DMS79 treated with DMSO at 0.1 percent for 48 hours (cell line): ENCODE measurements around the gene IL1RN.
A peak's percentile ranks its signal among the peaks of the same experiment; 100 is the strongest.

Experiments used
- DNase-seq: peaks from one replicate; lab custom pipeline; 2025; lab: John Stamatoyannopoulos, UW

Gene IL1RN

DNA sequence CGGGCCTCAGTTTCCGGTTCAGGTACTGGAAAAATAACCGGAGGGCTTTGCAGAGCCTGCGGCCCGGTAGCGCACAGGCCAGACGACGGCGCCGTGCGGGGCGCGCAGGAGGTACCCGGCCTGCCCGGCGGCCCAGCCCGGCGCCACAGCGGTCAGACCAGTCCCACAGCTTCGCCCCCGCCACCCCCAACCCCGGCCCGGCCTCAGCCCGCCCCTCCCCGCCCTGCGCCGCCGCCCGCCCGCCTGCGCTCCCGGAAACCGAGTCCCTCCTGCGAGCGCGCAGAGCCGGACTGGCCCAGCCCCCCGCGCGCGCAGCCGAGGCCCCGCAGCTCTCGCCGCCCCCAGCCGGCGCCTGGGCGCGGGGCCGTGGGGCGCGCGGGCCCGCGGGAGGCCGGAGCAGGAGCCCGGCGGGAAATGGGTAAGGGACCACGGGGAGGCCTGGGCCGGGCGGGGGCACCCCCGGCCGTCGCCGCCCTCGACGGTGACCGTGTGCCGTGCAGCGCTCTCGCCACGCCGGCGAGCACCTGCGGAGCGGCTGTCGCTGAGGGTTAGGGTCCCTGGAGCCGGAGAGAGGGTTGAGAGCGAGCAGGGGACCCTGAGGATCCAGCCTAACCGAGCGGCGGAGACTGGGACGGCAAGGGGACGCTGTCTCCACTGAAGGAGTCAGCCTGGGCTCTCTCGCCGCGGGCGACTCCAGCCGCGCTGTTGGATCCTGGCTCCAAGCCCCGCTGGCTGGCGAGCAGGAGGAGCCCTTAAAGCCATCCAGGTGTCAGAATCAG lies 29.9 kb downstream of the IL1RN start:
- peak; percentile 24 for DNase-seq

DNA sequence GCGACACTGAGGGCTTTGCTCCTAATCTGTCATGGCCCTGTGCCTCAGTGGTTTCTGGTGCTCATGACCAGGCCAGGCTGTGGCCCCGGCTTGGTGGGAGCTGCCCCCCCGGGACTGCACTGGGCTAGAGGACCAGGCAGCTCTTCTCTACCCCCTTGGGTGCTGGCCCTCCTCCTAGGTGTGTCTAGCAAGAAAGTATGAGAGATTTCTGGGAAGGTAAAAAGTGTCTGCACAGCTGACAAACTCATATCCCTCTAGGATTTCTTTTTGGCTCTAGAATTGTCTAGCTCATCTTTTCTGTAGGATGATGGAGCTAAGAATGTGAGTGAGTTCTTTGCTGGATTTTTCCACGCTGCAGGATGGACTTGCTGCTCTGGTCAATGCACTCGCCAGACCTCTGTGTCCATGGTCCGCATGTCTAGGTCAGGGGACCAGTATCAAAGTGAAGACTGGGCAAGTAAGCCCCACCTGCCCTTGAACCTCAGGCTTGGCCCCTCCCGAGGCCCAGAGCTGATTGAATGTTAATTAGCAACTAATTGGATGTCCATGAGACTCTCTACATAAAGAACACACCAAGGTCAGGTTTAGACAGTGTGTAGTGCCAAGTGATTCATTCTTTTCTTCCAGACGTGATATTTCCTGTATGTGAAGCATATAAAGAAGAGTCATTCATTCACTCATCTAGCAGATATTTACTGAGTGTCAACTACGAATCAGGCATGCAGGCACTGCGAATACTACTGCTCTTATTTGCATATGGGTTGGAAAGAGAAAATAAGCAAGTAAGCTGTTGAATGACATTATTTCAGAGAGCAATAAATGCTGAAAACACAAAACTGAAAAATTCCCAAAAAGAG lies 30.7 kb downstream of the IL1RN start:
- no peak for DNase-seq

DNA sequence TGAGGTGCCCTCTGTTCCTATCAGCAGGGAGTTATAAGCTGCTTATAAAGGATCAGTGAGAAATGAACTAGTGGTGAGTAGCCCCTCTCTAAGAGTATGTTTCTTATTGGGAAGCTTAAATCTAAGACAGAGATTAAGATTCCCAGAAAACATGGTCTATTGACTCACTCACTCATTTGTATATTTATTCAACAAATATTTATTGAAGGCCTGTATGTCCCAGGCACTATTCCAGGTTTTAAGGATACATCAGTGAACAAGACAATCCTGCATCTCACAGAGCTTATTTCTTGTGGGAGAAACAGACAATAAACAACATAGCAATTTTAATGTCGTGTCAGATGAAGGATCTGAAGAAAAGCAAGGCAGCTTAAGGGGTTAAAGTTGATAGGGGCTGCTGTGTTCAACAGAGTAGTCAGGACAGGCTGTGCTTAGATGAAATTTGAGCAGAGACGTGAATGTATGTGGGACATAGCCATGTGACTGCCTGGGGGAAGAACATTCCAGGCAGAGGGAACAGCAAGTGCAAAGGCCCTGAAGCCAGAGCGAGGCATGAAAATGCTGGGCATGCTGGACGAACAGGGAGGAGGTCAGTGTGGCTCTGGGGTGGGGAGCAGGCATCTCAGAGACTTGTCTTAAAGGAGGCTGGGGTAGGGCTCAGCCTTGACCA lies 31.6 kb downstream of the IL1RN start:
- no peak for DNase-seq

DNA sequence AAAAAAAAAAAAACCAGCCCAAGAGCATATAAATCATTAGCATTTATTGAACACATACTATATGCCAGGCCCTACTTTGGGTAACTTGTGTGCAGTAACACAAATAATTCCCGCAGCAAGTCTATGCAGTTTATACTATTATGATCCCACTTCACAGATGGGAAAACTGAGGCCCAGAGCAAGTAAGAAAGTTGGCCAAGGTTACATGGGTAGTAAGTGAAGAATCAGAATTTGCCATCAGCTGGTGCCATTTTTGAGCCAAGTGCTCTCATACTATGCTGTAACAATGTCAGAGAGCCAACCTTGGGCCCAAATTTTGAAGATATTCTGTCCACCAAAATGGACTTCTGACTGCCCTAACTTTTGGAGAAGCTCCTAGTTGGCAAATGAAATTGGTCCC lies 32.9 kb downstream of the IL1RN start:
- no peak for DNase-seq

DNA sequence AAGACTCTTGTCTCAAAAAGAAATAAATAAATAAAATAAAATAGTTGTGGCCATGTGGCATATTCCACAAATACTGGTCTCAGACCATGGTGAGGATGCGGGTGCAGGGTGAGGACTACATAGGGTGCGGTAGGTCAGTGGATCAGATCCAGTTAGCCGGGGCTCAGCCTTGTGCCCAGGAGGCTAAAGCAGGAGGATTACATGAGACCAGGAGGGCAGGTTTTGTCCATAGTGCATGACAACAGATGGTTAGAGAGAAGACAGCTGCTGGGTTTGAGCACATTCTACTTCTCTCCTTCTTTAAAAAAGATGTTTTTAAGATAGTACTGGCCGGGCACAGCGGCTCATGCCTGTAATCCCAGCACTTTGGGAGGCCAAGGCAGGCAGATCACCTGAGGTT lies 33.6 kb downstream of the IL1RN start:
- no peak for DNase-seq

DNA sequence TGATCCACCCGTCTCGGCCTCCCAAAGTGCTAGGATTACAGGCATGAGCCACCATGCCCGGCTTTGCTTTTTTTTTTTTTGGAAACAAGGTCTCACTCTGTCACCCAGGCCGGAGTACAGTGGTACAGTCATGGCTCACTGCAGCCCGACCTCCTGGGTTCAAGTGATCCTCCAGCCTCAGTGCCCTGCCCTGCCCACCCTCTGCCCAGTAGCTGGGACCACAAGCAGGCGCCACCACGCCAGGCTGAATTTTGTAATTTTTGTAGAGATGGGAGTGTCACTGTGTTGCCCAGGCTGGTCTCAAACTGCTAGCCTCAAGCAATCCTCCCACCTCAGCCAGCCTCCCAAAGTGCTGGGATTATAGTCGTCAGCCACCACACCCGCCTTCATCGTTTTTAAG lies 34.8 kb downstream of the IL1RN start:
- no peak for DNase-seq

DNA sequence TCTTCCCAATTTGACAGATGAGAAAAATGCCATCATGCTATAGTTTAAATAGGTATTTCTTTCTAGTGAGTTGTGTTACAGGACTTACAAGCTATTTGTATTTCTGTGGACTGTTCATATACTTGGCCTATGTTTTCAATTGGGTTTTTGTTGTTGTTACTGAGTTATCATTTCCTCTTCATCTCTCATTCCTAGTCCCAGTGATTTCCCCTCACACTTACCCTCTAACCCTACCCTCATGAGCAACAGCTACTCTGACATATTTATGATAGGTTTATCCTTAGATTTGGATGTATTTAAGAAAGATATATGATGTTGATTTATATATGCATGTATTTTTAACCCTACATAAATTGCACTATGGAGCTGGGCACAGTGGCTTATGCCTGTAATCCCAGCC lies 35.5 kb downstream of the IL1RN start:
- no peak for DNase-seq

DNA sequence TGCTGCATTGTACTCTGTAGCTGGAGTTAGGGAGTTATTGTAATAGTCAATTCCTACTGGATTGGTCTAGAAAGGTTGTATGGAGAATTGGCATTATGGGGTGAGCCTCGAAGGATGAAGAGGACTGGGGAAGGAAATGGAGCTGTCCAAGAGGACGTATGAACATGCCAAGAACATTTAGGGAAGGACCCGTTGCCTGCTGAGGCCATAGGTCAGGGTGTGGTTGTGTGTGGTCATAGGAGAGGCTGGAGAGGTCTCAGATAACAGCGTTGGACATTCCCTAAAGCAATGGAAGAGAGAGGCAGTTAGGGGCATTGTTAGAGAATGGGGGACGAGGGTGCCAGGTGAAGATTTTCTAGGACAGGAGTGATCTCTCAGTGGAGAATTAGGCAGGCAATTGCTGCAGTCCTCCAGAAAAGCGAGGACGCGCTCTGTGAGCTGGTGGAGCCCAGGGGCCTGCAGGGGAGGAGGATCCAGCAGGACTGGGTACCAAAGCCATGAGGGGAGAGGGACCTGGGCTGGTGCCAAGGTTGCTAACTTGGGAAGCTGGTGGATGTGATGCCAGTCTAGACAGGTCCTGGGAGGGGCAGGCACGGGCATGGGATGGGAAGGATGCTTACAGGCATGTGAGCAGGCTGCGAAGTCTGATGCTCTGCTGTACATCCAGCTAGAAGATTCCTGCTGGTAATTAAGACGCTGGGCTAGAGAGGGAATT lies 37.0 kb downstream of the IL1RN start:
- no peak for DNase-seq

DNA sequence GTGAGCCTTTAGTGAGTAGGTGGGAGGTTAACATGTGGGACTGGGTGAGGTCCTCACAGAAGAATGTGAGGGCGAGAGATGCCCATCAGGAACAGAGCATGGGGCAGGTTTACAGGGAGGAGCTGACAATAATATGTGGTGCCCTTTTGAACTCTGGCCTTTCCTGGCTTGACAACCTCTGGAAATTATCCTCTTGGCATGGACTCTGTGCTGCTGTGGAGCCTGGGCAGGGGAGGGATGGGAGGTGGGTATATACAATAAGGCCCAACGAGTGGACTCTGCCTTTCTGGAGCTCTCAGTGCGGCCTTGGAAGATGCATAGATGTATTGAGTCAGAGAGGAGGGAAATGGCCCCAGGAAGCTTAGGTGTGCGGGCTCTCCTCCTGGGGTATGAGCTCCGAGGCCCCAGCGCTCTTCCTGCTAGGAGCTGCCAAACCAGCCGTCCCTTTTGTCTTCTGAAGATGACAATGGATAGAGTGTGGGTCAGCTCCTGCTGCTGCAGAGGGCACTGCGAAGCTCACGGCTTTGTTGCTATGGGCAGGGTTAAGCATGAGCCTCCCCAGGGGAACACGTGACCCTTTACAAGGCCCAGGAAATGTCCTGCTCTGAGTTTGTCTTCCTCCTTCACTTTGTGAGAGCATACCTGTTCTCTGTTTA lies 37.7 kb downstream of the IL1RN start:
- no peak for DNase-seq

DNA sequence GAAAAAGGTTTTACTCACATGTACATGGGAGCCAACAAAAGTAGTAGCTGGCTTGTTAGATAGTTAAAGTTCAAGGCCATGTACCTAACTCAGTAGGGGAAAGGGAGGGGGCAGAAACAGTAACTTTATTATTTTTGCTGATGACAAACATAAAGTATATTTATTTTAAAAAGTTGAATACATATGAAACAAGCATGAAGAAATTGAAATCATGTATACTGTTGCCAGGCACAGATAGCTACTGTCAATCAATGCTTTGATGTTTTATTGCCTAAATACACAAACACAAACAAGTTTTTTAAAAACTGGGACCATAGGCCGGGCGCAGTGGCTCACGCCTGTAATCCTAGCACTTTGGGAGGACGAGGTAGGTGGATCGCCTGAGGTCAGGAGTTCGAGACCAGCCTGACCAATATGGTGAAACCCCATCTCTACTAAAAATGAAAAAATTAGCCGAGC lies 38.8 kb downstream of the IL1RN start:
- no peak for DNase-seq

DNA sequence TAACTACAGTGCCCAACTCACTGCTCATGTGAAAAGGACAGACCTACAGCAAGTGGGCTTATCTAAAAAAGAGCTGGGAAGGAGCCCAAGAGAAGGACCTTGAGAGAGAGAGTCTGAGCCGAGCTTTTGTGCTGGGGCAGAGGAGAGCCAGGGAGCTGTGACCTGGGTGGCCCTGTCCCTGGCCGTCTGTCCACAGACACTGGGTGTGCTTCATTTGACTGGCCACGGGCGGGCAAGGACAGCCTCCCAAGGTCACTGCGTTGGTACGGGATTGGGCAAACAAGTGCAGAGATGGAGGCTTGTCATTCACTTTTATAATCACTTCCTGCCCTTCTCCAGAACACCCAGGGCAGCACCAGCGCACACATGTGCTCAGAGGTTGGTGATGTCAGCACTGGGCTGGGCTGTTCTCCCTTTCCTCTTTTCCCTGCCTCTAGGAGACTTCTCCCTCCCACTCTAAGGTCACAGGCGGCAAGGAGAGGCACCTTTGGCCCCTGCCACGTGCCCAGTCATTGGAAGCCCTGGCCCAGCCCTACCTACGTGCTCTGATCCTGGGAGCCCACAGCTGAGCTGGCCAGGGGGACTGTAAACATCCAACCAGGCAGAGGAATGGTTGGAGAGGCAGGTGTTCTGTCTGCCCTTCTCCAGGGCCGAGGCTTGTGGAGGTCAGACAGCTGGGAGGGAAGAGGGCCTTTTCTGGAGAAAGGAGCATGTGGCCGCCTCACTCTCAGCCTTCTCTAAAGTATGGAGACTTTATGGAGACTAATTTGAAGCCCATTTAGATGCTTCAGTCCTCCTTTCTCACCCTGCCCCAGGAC lies 39.9 kb downstream of the IL1RN start:
- no peak for DNase-seq

DNA sequence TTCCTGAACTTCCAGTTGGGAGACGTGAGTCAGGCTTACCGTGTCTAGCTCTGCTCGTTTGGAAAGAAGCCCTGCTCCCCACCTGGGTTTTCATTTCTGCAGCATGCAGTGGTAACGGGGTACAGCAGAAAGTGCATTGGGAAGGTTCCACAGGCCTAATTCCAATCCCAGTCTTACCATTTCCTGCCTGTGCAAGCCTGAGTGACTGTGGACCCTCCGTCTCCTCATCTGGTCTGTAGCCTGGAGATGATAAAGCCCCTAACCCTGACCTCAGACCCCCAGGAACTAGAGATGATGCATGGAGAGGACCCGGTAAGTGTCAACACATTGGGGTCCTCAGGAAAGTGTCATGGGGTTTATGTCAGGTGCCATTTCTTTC lies 40.6 kb downstream of the IL1RN start:
- DNase-seq, result no peak

DNA sequence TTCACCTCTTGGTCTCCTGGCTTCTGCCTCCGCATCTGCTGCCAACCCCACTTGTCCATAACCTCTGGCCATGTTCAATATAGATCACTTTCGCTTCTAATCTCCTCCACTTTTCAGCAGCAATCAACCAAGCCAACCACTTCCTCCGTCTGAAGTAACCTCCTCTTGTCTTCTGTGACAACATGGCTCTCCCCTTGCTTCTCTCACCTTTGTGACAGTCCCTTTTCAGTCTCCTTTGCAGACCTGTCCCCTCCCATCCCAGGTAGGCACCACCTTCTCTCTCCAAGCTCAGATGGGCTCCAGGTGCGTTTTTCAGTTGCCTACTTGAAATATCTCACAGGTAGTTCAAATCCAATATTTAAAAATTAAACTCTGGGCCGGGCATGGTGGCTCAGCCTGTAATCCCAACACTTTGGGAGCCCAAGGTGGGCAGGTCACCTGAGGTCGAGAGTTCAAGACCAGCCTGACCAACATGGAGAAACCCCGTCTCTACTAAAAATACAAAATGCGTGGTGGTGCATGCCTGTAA lies 41.7 kb downstream of the IL1RN start:
- no peak for DNase-seq

DNA sequence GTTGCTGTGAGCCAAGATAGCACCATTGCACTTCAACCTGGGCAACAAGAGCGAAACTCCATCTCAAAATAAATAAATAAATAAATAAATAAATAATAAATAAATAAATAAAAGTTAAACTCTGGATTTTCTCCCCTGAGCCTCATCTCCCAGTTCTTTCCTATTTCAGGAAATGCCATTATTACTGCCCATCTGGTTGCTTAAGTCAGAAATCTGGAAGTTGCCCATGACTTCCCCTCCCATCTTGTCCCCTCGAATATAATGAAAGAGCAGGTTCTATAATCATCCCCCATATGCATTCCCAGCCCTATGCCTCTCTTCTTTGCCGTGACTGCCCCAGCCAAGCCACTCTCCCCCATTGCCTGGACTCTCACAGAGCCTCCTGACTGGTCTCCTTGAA lies 42.2 kb downstream of the IL1RN start:
- no peak for DNase-seq

DNA sequence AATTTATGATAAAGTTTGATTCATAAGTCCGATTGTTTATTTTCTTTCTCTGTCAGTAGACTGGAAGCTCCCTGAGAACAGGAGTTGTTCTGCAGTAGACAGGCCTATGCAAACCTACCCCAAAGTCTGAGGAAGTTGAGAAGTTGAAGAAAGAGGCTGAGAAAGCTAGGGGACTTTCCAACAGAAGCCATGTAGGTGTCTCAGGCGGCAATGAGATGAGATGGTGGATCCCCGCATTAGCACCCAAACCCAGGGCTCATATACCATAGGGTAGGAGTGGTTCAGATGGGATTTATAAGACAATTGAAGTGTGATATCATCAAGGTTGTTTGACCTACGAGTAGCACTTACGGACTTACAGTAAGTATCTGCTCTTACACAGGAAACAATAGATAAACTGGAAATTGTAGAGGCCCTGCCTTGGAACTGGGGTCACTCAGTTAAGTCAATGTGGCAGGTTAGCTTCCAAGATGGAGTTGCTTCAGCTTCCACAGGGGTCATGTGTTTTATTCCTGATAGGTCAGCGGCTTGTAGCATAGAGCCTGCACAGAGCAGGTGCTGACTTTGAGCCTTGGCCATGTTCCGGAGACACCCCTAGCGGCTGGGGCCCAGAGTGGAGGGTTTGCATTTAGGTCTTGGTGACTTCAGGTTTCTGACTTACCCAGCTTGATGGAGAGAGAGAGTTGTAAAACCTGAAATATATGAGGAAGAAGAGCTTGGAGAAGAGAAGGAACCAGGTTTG lies 44.1 kb downstream of the IL1RN start:
- DNase-seq, result no peak

DNA sequence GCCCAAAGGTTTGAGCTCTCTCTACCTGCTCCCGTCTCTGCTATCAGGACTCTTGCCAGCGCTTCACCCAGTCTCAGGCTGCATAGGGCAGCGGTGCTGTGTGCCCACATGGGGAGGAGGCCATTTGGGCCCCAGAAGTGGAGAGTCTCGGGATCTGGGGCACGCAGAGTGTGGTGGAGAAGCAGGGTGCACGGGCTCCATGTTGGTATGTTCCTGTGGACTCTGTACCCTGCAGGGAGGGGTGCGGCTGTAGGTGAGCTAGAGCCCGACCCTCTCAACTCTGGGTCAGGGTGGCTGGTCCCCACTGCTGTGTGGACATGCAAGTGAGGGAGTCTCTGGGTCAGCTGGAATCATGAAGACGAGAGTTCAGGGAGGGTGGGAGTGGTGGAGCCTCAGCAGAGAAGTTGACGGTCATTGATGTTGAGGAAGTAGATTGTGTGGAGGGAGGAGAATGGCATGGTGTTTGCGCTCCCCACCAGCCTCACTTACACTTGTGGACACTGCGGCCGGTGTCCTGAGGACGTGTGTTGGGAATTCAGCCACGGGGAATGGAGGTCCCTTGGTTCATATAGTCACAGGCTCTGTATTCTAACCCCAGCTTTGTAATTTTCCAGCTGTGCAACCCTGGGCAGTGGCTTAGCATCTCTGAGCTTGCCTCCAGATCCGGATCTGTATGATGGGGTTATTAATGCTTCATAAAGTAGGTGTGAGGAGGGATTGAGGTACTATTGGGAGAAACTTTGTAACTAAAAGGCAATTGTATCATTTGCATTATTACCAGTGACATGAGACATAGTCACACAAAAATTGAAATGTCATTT lies 45.5 kb downstream of the IL1RN start:
- DNase-seq, result no peak

DNA sequence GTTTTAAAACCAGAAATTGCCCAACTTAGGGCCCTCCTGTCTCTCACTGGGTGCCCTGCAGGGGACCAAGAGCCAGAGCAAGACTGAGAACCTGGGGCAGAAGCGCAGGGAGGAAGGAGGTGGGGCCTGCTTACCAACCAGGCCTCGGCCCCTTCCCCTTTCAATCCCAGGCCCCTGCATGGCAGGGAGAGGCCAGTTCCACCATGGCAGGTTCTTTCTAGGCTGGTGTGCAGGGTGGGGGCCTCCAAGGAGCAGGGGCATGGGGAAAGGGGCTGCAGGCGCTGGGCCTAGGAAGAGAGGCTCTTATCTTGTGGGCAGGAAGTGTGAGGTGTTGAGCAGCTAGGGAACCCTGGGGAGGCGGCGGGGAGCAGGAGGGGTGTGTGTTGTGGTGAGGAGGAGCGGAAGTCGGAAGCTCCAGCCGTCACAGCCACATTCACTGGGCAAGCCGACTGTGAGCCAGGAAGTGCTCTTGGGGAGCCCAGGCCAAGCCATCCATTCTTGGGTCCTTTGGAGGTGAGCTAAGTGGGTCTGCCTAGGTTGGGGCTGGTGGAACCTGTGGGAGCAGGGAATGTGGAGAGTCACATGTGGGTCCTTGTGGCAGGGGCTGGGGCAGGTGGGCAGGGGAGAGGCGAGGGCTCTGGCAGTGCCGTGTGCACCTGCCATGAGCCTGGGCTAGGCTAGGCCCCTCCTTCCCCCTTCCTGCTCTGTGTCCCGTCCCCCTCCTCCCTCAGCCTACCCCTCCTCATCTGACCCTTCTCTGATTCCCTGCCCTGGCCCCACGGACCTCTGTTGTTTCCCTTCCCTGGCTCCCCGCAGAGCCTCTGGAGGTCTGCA lies 46.4 kb downstream of the IL1RN start, which contains the start of gene PSD4:
TSS of gene PSD4 (plus strand) at position 430 of the 834 bp plus-strand sequence. CDS start 8,486 bp downstream, outside the sequence.
- no peak for DNase-seq

DNA sequence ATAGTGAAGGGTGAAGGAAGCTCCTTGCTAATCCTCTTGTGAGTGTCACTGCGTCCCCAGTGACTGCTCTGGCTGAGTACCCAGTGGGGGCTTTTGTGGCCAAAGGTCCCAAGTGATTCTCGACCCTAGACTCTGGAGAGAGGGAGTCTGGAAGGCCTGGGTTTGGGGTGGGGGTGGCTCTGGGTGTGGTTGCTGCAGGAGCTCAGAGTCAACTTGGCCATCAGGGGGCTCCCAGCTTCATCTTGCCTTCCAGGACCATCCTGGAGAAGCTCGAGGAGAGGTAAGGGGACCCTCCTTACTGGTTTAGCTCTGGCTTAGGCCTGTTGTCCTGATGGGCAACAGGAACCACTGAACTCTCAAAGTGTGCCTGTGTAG lies 47.0 kb downstream of the IL1RN start:
- DNase-seq, result no peak
